ENCODE measurements around the gene BTBD8.

Gene BTBD8

GRCh38 chr1:92191726-92192125, 111.6 kb downstream of the BTBD8 start:
- no peak for DNase-seq (ENCODE audit: low read depth in 3 of 3)

GRCh38 chr1:92192246-92192645, 112.1 kb downstream of the BTBD8 start:
- DNase-seq (ENCODE audit: low read depth in 3 of 3): no peak

GRCh38 chr1:92194511-92194910, 114.4 kb downstream of the BTBD8 start:
- DNase-seq (ENCODE audit: low read depth in 3 of 3): no peak

GRCh38 chr1:92201973-92202372, 121.8 kb downstream of the BTBD8 start:
- DNase-seq (ENCODE audit: low read depth in 3 of 3): no peak

GRCh38 chr1:92203105-92203504, 123.0 kb downstream of the BTBD8 start:
- DNase-seq (ENCODE audit: low read depth in 3 of 3): no peak

GRCh38 chr1:92210701-92211100, 130.6 kb downstream of the BTBD8 start:
- no peak for DNase-seq (ENCODE audit: low read depth in 3 of 3)

- no peak for DNase-seq (ENCODE audit: low read depth in 3 of 3)
Observed at GRCh38 chr1:92211166-92211565, 131.0 kb downstream of the BTBD8 start.

GRCh38 chr1:92217721-92218120, 137.6 kb downstream of the BTBD8 start, which contains the start of gene C1orf146:
Gene C1orf146 (plus strand): TSS chr1:92217915. CDS start chr1:92231421, 13,506 bp downstream.
- DNase-seq (ENCODE audit: low read depth in 3 of 3): no peak

- DNase-seq (ENCODE audit: low read depth in 3 of 3): no peak
Observed at GRCh38 chr1:92218559-92218958, 138.4 kb downstream of the BTBD8 start.

GRCh38 chr1:92219028-92219427, 138.9 kb downstream of the BTBD8 start:
- DNase-seq (ENCODE audit: low read depth in 3 of 3): no peak

GRCh38 chr1:92228401-92228800, 148.3 kb downstream of the BTBD8 start:
- no peak for DNase-seq (ENCODE audit: low read depth in 3 of 3)

GRCh38 chr1:92230736-92231135, 150.6 kb downstream of the BTBD8 start:
- DNase-seq (ENCODE audit: low read depth in 3 of 3): no peak
